Pons (tissue), 1 donor: ENCODE results near the gene DOK4.

Experiments used
- DNase-seq: peaks from one replicate; pipeline ENCODE4 v3.0.0-alpha.2; 2016; ENCODE audit warnings: low spot score

The DOK4 gene

DNA sequence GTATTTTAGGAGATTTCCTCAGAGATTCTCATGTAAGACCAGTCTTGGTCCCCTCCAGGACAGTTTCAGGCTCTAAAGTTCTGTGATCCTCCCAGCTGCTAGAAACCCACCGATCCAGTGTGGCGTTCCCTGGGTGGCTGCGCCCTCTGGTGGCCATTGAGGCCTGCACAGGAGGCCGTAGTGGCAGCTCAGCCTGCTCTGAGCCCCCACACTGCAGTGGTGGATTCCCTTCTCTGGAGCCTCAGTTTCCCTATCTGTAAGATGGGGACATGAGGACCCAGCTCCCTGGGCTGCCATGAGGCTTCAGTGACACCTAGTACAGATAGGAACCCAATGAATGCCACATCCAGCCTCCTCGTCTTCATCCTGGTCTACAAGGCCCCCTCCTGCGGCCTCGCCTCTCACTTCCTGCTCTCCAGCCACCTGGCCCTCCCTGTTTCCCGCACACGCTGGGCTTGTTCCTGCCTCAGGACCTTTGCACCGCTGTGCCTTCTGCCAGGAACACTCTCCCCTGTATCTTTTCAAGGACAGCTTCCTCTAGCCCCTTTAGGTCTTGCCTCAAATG is 33.6 kb upstream of the DOK4 start:
- DNase-seq, result peak; percentile 39

DNA sequence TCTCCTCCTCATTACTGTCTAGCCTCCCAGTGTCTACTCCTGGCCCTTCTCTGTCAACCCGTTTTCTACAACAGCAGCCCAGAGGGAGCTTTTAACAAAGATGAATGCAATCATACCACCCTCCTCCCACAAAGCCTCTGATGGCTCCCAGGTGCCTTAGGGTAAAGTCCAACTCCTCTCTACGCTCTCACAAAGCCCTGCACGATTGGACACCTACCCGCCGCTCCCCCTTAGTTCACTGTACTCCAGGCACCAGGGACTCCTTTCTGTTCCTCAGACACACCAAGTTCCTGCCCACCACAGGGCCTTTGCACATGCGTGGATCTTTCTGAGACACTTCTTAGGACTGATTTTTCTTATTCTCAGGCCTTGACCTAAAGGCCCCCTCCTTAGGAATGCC is 32.6 kb upstream of the DOK4 start:
- no peak for DNase-seq

DNA sequence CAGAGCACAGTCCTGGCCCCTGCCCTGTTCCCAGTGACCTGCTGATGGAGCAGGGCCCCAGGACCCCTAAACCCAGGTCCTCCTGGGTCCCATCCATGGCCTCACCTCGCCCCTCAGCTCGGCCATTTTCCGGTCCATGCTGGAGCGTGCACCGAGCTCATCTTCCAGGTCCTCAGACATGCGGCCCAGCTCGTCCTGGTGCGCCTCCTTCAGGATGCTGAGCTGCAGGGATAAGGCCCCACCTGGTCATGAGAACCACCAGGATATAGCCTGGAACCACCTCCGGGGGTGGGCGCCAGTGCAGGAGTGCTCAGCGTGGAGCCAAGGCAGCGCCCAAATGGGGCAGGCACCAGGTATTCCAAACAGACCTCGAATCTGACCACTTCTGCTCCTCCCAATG is 32.2 kb upstream of the DOK4 start:
- DNase-seq, result no peak

DNA sequence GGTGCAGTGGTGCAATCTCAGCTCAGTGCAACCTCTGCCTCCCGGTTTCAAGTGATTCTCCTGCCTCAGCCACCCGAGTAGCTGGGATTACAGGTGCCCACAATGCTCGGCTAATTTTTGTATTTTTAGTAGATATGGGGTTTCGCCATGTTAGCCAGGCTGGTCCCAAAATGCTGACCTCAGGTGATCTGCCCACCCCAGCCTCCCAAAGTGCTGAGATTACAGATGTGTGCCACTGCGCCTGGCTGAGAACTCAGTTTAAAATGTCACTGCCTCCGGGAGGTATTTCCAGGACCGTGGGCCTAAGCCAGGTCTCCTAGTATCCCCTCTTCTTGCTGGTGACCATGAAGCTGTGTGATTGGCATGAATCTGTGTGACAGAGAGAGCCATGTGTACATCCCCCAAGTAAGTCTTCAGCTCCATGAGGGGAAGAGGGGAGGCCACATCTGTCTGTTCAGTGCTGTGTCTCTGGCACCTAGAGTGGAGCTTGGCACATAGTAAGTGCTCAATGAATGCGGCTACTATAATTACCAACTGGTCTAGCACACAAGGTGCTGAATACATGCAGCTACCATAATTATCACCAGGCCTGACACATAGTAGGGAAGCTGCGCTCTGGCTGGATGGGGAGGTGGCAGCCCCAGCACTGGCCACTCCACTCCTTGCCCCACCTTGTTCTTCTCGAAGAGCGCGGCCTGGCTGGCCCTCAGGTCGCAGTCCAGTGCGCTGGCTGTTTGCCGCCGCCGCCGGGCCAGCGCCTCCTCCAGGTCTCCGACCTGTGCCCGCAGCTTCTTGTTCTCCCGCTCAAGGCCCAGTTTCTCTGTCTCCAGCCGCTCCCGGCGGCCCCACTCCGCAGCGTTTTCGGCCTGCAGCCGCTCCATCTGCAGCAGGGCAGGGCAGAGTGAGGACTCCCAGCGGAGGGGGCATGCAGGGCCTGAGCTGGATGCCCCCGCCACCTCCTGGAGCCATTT is 31.4 kb upstream of the DOK4 start:
- DNase-seq, result no peak

DNA sequence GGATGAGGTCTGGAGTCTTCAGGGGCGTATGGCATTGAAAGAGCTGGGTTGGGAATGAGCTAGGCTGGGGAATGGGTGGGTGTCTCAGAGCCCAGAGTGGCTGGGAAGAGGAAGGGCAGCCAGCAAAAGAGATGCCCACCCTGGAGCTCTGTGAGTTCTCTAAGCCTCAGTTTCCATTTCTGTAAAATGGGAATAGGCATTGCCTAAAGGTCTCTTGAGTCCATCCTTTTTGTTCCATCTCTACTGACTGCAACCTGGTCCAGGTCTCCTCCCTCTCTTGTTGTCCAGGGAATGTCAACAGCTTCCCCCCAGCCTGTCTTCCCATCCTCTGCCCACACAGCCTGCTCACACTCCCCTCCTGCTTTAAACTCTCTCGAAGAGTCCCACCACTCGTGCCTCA is 30.5 kb upstream of the DOK4 start:
- no peak for DNase-seq

DNA sequence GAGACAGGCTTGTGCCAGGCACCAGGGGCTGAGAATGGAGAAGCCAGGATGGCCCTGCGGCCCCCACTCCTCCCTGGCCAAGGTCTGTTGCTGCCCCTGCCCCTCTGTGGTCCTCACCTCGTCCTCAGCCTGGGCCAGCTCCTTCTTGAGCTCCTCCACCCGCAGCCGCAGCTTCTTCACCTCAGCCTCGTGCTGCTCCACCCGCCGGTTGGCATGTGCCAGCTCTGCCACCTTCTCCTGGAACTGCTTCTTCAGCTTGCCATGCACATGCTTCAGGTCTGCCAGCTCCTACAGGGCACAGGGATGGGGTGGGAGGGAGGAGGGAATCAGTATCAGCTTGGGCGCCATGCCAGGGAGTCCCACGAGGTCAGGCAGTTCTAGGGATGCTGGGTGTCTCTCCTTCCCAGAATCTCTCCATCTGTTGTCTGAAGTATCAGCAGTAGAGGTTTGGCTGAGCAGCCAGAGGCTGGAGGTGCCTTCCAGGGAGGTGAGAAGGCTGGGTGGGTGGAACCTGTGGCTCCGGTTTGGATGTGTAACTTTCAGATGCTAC is 30.0 kb upstream of the DOK4 start:
- no peak for DNase-seq

DNA sequence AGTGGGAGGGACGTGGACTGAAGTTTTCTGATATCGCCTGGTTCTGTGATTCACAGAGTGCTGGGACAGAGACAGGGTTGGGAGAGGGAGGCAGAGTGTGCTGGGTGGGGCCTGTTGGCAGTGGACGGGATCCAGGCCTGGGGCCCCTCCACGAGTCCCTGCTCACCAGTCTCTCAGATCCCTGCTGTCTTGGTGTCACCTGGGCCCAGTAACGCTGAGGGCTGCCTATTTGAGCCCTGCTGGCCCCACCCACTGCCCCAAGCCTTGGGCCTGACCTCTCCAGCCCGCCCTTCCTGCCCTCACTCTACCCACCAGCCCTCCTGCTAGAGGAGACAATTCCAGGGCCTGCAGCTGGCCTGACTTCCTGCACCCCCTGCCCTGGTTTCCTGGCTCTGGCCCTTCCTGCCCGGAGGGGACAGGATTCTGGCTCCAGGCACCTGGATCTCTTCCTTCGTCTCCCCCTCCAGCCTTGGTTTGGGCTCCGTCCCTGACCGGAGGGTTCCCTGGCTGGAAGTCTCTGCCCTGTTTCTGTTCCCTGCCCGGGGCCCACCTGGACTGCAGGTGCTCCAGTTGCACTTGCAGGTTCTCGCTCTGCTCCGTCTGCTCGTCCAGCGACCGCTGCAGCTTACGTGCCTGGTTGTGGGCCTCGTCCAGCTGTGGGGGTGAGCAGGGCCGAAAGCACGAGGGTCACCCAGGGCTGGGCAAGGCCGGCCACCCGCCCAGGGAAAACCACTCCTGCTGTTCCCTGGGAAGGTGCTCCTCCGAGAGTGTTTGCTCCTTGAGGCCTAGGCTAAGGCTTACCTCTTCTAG is 28.7 kb upstream of the DOK4 start:
- no peak for DNase-seq

DNA sequence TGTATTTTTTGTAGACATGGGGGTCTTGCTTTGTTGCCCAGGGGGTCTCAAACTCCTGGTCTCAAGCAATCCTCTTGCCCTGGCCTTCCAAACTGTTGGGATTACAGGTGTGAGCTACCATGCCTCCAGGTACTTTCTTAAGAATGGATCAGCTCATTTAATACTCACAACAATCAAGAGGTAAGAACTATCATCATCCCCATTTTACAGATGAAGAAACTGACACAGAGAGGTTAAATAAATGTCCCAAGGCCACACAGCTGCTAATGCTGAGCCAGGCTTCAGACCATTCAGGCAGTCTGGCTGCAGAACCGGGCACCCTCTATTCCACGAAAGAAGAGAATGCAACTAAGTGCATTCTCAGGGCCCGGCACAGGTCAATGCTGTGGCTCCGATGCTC is 28.1 kb upstream of the DOK4 start:
- DNase-seq, result no peak

DNA sequence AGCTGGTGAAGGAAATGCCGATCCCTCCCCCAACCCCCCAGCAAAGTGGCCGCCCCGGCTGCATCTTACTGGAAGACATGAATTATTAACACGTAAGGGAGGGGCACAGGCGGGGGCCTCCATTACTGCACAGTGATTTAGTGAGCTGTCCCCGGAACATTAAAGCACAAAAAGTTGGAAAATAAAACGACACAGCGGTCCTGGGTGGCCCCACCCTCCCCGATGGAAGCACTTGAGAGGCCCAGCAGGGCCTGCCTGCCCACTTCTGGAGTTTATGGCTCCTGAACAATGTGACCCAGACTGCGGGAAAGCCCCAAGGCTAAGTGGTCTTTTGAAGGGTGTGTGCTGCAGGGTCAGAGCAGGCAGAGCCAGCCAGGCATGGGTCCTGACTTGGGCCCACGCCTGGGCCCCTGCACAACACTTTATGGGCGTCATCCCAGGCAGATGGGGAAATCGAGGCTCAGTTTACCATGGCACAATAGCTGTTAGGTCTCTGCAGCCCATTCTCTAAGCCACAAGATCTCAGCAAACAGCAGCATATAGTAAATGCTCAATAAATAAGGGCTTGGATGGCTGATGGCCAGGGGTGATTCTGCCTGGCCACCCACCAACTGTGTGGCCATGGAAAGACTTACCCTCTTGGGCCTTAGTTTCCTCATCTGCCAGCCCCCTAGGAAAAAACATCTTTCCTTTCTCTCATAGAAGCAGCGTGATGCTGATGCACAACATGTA is 27.2 kb upstream of the DOK4 start:
- DNase-seq, result no peak

DNA sequence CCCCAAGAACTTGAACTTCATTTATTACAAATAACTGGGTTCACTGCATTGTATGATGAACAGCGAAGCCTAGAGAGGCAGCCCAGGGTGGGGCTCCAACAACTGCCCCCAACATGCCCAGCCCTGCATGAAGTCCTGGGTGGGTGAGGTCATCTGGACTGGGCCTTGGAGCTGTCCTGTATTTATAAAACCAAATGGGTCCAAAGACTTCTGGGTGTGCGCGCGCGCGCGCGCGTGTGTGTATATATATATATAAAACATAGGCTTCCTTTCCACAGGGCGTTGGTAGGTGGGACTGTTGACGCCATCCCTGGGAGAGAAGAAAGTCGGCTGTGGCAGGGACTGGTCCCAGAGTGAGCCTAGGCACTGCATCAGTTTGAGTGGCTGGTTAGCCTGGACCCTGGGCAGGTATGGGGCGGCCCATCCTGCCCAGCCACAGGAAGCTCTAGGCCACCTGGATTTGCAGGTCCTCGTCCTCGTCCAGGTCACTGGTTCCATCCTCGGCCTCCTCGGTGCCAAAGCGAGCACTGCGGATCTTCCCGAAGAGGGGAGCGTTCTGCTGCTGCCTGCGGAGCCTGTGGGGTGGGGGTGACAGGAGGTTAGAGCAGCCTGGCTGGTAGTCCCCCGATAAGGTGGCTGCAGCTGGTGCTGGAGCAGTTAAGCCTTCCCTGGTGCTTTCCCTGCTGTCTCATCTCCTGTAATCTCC is 26.2 kb upstream of the DOK4 start:
- DNase-seq, result no peak

DNA sequence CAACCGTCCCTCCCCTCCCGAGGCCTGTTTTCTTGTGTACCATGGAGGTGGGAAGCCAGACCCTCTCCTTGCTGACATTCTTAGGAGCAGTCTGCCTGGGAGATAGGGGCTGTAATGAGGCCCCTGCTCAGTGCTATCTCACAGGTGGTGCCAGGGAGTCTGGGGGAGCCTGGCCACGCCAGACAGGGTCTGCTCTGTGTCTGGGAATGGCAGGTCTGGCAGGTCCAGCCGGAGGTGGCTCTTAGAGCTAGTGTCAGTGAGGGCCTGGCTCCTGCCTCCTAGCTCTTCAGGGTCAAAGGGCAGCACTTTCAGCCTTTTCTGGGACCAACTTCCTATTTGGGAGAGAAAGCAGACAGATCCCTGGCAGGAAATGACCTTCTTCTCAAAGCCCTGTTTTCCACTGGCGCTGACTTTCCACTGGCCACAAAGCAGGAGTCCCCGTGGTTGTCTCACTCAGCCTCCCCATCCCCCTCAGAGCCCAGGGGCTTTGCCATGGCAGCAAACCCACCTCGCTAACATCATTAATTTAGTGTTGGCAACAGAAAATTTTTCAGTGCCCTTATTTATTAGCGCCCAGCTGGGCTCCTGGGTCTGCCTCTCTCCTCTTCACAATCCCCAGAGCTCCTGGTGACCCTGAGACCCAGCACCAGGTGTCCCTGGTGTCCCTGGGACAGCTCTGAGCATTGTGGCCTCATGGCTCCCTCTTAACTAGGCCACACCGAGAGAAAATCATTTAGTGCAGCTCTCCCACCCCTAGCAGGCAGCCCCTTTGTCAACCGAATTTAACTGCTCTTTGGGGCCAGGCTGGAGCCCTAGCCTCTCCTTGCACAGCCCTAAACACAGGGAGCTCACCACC is 24.0 kb upstream of the DOK4 start:
- DNase-seq, result no peak

DNA sequence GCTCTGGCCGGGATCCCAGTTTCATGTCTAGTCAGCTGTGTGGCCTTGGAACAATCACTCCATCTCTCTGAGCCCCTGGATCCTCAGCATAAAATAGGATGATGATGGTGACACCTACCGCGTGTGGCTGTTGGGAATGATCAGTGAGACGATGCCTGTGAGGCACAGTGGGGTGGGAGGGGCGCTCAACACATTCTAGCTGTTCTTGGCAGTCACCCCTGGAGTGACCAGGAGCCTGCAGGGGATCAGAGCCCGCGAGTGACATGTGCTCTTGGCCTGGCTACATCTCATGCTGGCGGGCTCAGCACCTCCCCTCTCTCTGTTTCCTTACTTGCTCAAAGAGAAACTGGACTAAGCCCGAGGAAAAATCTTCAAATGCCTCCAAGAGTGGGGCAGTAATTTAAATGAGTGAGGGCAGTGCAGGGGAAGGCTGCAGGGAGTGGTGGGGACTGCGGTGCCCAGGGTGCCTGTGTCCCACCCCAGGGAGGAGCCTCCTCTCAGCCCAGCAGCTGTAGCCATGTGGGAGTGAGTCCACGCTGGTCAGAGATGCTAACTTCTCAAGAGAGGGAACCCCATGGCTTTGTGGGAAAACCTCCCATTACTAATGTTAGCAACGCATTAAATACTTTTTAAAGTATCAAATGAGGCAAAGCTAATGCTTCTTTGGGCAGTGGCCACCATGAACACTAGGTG is 23.1 kb upstream of the DOK4 start:
- no peak for DNase-seq

DNA sequence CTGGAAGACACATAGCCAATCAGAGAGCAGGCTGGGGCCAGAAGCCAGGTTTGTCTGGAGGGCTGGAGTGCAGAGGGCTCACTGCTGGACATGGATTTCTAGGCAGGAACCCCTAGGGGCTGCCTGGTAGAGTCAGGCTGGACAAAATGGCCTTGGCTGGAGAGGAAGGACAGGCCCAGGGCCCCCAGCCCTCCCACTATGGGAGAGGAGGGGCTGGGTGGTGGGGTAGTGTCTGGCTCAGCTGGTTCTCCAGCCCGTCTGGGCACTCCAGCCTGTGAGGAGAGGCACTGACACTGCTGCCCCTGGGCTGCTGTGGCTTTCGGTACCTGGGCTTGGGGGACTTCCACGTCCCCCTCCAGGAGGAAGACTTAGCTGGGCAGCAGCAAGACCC is 21.7 kb upstream of the DOK4 start:
- DNase-seq, result no peak

DNA sequence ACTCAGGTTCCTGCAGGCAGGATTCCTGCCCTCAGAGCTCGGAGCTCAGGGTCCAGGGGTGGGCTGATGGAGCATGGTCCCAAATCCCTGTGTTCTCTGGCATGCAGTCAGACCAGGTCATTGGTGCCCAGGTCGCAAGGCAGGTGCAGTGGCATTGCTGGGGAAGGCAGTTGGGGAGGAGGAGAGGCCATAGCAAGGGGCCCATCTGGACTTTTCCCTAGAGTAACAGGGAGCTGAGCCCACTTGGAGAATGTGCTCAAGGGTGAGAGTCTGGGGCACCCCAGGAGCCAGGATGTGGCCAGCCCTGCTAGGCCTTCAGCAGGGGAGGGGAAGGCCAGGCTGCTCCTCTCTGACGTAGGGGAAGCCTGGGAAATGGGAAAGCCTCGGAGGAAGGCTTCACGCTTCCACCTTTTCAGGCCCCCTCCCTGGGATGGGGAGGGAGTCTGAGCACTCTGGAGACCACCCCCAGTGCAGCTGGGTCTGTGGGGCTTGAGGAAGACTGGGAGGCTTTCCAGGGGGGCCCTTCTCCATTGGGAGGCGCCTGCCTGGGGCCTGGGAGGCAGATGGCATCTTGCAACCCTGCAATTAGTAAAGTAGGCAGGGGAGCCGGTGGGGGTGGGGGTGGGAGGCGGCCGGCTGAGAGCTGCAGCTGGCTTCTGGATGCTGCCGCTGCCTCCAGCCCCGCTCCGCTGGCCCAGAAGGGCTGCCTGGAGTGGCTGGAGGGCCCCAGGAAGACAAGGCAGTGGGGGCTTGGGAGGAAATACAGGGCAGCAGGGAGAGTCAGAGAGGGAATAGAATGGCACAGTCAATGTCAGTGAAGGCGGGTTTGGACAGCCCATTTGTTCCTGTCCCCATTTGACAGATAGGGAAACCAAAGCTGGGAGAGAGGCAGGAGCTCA is 21.1 kb upstream of the DOK4 start:
- no peak for DNase-seq

DNA sequence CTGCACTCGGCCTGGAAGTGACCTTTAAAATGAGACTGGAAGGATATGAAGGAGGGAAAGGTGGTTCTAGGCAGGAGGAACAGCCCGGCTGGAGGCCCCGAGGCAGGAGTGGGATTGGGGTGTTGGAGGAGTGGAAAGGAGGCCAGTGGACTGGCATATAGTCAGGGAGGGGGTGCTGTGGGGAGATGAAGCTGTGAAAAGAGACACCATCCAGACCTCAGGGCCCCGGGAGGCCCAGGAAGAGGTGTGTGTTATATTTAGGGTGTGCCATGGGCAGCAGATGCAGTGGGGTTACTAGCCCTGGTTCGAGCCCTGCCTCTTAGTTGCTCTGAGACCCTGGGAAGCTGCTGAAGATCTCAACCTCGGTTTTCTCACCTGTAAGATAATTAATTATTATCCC is 18.9 kb upstream of the DOK4 start:
- DNase-seq, result no peak

DNA sequence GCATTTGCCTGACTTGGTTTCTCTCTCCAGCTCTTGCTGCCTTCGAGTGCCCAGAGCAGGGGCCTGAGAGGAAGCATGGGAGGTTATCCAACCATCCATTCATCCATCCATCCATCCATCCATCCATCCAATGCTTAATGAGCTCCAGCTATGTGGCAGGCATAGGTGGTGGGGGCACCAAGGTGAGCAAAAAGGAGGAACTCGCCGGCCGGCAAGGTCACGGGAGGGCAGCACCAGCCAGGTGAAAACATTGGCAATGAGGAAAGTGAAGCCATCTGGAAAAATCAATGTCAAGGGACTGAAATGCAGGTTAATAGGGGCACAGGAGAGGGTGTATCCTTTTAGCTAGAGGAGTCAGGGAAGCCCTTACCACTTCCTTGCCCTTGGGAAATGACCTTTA is 18.2 kb upstream of the DOK4 start:
- DNase-seq, result no peak

DNA sequence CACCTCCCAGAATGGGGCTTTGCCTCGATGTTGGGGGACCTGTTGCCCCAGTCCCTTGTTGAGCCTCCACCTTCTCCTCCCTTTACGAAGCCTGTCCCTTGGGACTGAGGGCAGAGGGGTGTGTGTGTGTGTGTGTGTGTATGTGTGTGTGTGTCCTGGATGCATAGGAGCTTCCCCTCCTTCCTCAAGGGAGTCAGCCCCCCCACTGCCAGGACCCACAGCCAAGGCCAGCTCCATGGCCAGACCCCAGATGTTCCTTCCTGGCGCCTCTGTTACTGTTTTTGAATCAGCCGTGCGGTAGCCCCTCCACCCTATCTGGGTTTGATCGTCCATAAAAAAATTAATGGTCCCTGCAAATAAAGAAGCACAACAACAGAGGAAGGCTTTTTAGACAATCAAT is 17.7 kb upstream of the DOK4 start:
- no peak for DNase-seq

DNA sequence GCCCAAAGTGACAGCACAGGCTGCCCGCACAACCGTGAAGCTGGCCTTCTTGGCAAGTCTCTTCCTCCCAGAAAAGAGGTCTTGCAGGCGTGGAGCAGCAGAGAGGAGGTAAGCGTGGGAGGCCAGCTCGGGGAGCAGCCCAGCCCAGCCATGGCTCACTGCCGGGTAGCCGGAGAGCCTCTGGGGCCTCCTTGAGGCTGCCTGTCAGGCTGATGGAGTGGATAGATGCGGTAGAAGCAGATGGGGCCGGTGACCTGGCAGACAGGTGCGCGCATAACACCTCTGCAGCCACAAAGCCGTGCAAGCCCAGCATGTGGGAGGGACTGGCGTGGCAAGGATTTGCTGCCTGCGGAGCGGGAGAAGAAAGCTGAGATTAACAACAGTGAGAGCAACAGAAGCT is 17.1 kb upstream of the DOK4 start:
- no peak for DNase-seq
